Esophagus muscularis mucosa (tissue), 3 donors: ENCODE results near the gene MED25.

Experiments
- CTCF ChIP-seq, 3 experiments: fragments of 200-600 bp in 2 of 3; fragments of 450-650 bp in 1 of 3; sonication (generic) in 2 of 3; IDR thresholded peaks; one replicate each; pipeline ENCODE4 v1.5.1; 2017 to 2019; ENCODE audit warnings: antibody characterized with exemption in 3 of 3, mild to moderate bottlenecking in 2 of 3, moderate library complexity in 1 of 3
- EP300 ChIP-seq: sonication (generic); formaldehyde crosslinking; IDR thresholded peaks from one replicate; pipeline ENCODE4 v1.6.1; 2017; ENCODE audit warnings: antibody characterized with exemption

- TF ChIP-seq EP300: no peak
- TF ChIP-seq CTCF (IDR thresholded peaks at IDR 0.05): no peak
Measured at GRCh38 chr19:49830766-49831165, 12.7 kb downstream of the MED25 start.
